Measurements from ENCODE around the gene KDM4B. TPM values are rescaled to one million over a fixed set of nuclear protein-coding genes. Genes with fewer than 3 reads are reported as not detected.

The KDM4B gene
- total RNA-seq, 1 donor from 2014 or later: 20.9 TPM

GRCh38 chr19:5086725-5087439 is 118.0 kb downstream of the KDM4B start:
- DNase-seq (ENCODE audit: low spot score): no peak

GRCh38 chr19:5089283-5089682 is 120.4 kb downstream of the KDM4B start:
- DNase-seq (ENCODE audit: low spot score): no peak

DNA sequence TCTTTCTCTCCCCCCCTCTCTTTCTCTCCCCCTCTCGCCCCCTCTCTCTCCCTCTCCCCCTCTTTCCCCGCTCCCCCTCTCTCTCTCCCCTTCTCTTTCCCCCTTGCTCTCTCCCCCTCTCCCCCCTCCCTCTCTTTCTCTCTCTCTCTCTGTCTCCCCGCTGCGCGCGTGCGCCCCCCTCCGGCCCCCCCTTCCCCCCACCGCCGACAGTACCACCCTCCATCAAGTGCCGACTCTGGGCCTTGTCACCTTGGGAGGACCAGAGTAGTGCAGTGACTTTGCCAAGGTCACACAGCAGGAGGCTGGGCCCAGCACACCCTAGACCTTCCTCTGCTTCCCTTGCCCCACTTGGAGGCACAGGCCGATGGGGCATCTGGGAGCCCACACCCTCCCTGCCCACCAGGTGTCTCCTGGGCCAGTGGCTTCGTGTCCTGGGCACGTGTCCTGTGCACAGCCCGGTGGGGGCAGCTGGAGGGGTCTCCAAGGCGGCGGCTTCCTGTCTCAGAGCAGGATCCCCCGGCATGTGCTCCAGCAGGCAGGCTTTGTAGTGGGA is 121.6 kb downstream of the KDM4B start:
- DNase-seq (ENCODE audit: low spot score): no peak

DNA sequence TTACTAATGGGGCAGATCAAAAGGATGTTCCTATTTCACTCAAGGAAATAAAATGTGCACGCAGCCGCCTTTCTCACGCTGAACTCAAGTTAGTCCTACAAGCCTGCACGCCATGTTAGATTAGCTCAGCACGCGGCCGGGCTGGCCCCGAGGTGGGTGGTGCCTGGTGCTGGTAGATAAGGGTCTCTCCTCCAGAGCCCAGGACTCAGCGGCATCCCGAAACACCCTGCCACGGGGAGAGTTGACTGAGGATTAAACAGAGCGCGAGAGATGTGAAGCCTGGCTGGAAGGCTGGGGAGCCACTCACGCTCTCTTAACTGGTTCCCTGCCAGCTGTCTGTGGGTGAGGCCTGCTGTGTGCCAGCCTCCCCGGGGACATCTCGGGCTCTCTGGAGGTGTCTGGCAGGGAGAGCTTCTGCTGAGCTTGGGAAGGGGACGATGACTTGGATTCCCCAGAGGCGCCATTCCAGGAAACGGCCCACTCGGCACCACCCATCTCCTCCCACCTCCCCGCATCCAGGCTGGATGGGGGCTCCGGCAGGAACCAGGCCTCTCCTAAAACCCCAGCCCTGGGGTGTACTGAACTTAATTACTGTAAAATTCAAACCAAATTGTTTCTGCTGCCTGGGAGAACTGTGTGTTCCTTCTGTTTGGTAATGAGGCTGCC is 122.2 kb downstream of the KDM4B start:
- peak; percentile 95 for DNase-seq (ENCODE audit: low spot score)

- DNase-seq (ENCODE audit: low spot score): peak; percentile 76
Measured at GRCh38 chr19:5091684-5092480, 123.0 kb downstream of the KDM4B start.

GRCh38 chr19:5092481-5092843 is 123.5 kb downstream of the KDM4B start:
- no peak for DNase-seq (ENCODE audit: low spot score)

GRCh38 chr19:5093297-5093928 is 124.5 kb downstream of the KDM4B start:
- DNase-seq (ENCODE audit: low spot score): no peak

- DNase-seq (ENCODE audit: low spot score): no peak
Measured at GRCh38 chr19:5093948-5094718, 125.2 kb downstream of the KDM4B start.

GRCh38 chr19:5094768-5095567 is 126.1 kb downstream of the KDM4B start:
- no peak for DNase-seq (ENCODE audit: low spot score)

DNA sequence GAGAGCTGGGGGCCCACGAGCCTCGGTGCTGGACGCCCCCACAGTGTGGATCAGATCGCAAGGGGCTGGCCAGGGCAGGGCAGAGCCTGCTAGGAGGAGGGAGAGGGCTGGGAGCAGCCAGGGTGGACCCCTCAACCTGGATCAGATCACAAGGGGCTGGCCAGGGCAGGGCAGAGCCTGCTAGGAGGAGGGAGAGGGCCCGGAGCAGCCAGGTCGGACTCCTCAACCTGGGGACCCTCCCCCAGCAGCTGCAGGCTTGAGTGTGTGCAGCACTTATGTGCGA is 126.6 kb downstream of the KDM4B start:
- DNase-seq (ENCODE audit: low spot score): no peak

GRCh38 chr19:5096536-5096935 is 127.6 kb downstream of the KDM4B start:
- no peak for DNase-seq (ENCODE audit: low spot score)

GRCh38 chr19:5097331-5097930 is 128.5 kb downstream of the KDM4B start:
- DNase-seq (ENCODE audit: low spot score): no peak

GRCh38 chr19:5097959-5098623 is 129.2 kb downstream of the KDM4B start:
- DNase-seq (ENCODE audit: low spot score): no peak

GRCh38 chr19:5098646-5099045 is 129.7 kb downstream of the KDM4B start:
- DNase-seq (ENCODE audit: low spot score): no peak

- DNase-seq (ENCODE audit: low spot score): no peak
Measured at GRCh38 chr19:5099701-5100221, 130.8 kb downstream of the KDM4B start.

DNA sequence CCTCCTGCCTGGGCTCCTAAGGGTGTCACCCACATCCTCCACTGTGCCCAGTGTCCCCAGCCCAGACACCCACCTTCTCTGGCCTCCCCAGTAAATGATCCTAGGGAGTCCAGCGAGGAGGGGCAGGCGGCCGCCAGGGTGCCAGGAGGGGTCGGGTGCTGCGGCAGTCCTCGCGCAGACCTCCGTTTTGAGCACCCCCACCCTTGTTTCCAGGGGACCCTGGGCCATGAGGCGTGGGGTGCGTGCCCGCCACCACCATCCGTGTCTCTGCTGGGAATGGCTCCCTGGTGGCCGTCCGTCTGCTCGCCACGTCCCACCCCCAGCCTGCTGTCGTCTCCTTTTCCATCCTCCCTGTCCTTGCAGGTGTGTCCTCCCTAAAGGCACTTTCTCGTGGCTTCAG is 133.0 kb downstream of the KDM4B start:
- DNase-seq (ENCODE audit: low spot score): no peak

GRCh38 chr19:5102520-5102919 is 133.6 kb downstream of the KDM4B start:
- no peak for DNase-seq (ENCODE audit: low spot score)

- DNase-seq (ENCODE audit: low spot score): peak; percentile 42
Measured at GRCh38 chr19:5103061-5103701, 134.3 kb downstream of the KDM4B start.

All from umbilical cord (tissue), 2 donors.